ENCODE measurements around the gene PTH1R.

PTH1R gene

DNA sequence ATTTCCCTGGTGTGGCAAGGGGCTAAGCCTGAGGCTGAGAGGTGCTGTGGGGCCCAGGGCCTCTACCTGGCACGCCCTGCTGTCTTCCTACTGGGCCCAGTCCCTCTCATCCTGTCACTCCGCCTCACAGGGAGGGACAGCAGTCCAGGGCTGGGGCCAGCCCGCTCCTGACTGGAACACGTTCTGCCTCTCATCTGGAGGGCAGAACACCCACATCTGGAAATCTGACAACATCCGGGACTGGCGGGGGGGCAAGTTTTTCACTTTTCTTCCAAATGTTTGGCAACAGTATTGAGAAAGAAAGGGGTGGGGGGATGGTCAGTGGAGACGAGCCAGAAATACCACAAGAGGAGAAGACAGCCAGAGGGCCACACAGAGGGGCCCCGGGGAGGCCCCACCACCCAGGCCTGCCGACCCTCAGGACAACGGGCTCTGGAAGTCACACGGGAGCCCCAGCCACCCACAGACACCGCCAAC lies 12.5 kb upstream of the PTH1R start:
- peak; percentile 66 for DNase-seq

DNA sequence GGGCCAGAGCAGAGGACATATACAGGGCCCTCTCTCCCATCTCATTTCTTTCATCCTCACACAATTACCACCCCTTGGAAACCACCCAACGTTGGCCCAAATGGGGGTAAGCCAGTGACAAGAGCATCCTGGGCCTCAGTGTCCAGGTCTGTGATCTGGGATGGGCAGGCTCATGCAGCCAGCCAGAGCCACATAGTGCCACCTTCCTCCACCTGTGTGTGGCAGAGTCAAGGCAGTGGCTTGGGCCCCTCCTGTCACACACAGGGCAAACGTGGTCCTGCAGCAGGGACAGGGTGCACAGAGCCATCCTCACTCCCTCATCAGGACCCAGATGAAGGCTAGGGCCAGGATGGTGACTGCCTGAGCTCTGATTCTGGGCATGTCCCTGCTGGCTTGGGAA lies 12.0 kb upstream of the PTH1R start:
- no peak for DNase-seq

DNA sequence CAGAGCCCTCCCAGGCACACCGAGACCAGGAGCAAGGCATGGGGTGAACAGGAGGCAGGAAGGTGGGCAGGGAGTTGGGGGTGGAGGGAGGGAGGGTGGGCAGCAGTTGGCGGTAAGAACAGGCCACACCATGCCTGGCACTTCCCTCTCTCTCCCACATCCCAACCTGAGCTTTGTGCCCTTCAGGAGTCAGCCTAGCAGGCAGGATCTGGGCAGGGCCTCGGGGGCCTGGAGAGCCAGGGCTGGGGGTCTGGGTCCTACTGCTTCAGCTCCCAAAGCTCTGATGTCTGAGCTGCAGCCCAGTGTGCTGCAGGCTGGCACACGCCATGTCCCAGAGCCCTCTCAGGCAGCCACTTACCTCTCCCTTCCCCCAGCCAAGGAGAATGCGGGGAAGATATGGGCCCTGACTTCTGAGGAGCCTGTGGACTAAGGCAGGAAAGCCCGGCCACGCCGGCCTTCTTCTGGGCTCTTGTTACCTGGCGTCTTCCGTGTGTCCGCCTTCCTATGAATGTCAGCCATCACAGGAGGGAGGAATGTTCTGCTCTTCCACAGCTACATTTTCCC lies 11.4 kb upstream of the PTH1R start:
- DNase-seq: no peak

DNA sequence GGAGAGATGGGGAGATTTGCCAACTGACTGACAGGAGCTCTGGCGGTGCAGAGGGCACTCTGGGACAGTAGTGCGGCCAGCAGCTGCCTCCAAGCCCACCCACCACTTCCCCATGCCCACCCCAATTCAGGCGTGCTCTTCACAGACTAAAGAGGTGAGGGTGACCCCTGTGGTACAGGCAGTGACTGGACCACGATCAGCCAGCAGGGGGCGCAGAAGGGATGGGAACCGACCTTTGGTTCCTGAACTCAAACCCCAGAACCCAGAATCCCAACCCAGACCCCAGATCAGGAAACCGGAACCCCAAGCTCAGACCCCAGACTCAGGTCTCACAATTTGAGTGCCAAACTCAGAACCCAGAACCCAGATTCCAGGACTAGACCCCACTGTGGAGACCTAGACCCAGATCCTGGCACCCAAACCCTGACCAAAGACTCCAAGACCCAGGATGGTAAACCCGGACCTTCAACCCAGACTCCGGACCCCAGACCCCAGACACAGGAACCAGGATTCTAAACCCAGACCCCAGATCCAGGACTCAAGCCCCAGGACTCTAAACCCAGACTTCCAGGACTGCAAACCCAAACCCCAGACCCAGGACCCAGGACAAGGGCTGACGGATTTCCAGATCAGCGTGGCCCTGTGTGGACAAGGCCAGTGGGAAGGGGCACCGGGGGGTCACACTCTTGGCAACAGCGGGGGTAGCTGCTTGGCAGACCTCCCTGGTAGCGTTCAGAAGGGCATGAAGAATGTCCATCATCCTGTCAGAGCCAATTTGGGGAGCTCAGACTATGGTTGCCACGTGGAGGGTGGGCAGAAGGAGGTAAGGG lies 10.6 kb upstream of the PTH1R start:
- DNase-seq: peak; percentile 85

DNA sequence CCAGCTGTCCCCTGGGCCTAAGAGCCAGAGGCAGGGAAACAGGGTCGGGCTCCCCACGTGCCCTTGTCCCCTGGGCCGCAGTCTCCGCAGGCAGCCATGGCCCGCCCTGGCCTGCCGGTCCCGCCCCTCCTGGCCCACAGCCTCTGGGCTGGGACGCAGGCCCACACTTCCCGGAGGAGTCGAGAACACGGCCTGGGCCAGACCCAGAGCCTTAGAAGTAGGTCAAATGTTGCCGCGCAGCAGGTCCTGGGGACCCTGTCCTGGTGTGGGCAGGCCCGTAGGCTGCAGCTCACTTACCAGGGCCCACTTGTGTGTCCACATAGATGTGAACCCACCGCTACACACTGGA lies 10.0 kb upstream of the PTH1R start:
- DNase-seq: peak; percentile 91

DNA sequence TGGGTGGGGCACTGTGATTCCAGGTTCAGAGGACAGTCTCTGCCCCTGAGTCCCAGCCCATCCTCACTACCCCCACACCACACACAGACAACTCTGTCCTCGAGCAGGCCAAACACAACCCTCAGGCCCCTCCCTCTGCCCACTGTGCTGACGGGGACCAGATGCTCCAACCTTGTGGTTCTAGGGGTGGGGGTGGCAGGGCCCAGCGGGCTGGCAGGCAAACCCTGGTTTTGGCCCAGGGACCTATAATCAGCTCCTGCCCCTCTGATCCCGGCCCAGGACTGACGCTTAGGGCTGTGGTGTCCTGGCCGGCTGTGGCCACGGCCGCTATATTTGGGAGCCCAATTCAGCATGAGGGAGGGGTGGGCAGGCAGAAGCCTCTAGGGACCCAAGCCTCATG lies 9.2 kb upstream of the PTH1R start:
- DNase-seq: peak; percentile 84

DNA sequence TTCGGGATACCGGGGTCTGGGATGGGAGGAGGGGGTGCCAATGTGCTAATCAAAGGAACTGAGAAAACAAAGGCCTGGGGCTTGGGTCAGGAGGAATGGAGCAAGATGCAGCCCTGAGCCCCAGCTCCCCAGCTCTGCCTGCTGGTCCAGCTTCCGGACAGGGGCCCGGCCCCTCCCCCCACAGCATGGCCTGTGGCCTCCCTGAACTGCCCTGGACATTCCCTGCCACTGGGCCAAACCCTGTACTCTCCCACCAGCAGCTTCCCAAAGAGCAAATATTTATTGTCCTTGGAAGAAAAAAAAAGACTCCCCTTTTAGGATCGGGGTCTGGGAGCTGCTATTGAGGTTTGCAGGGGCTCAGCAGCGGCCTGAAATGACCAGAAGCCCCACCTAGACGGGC lies 8.6 kb upstream of the PTH1R start:
- no peak for DNase-seq

DNA sequence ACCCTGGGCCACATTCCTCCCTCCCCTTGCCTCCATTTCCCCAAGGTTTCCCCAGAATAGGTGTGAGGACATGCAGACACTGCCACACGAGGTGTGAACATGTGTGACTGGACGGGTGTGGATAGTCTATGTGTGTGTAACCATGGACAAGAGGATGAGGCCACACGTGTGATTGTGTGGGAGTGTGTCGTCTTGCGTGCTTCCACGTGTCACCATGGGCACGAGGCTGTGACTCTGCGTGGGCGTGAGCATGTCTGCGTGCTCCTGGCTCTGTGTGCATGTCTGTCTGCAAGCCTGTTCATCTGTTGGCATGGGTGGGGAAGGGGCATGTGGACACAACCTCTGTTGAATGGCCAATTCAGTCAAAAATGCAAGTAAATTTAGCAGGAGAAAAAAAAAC lies 8.1 kb upstream of the PTH1R start:
- DNase-seq: no peak

DNA sequence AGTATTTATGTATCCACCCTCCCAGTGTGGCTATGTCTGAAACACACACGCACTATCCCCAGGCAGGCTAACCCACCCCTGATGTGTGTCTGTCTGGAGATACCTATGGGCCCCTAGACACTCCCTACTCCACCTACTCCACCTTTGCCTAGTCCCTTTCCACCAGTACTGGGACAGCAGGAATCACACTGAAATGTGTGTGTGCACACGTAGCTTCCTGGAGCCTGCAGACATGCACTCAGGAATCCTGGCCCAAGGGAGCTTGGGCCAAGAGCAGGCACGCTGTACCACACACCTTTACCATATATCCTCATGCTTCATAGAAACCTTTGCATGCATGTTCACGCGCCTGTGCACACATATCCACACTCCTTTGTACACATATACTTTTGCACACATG lies 6.9 kb upstream of the PTH1R start:
- no peak for DNase-seq

DNA sequence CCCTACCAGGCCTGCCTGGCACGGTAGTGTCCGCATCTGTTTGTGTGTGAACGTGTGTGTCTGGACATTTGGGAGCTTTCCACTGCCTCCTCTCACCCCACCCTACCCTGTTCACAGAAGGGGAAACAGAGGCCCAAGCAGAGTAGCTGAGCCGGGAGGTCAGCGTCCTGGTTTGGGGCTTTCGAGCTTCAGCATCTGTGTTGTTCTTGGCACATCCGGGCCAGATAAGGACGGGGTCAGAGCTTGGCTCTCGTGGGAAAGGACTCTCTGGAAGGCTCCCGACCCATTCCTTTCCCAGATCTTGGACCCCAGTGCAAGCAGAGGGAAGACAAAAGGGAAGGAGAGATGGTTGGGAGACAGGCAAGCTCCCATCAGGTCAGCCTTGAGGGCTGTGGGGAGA lies 6.3 kb upstream of the PTH1R start:
- DNase-seq: no peak

DNA sequence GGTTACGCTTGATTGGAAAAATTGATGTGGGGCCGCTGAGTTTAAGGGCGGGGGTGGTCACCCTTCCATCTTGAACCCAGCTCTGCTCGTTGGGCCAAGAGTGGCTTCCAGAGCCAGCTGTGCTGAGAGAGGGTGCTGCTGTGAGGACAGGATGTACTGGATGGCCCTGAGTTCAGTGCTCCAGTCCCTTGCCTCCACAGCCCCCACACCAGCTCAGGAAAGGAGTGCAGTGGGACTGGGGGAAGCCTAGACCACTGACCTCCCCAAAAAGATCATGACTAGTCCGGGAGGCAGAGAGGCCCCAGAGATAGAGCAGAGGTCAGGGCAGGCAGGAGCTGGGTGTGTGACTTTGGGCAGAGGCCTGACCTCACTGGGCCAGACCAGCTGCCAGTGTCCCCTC lies 4.0 kb upstream of the PTH1R start:
- DNase-seq: no peak

DNA sequence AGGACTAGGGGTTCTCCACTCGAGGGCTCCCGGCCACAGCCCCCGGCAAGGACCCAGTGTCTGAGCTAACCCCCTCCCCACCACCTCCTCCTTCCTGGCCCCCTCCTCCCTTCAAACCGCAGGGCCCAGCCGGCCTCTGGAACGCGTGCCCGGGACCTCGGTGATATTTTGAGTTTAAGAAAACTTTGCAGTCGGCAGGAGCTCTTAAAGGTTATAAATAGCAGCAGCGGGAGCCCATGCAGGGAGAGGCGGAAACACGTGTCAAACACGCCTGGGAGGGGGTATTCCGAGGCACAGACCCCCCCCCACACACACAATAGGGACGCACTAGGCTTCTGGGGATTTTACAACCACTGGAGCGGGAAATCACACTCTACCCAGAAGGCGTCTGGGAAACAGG lies 3.1 kb upstream of the PTH1R start:
- DNase-seq: peak; percentile 80

DNA sequence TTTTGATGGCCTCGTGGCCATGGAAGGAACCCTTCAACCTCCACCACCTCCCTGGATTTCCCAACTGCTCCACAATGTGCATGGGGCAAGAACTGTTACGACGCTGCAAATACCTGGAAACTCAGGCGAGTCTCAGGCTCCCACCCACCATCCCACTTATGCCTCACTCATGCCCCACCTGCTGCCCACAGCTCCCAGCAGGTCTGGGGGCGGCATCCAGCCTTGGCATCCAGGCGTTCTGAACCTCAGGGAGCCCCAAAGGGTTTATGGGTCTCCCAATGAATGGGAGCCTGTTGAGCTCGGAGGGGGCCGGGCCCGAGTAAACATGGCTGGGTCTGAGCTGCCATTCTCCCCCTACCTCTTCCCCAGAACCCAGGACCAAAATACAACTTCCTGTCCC lies 2.0 kb upstream of the PTH1R start:
- DNase-seq: no peak

DNA sequence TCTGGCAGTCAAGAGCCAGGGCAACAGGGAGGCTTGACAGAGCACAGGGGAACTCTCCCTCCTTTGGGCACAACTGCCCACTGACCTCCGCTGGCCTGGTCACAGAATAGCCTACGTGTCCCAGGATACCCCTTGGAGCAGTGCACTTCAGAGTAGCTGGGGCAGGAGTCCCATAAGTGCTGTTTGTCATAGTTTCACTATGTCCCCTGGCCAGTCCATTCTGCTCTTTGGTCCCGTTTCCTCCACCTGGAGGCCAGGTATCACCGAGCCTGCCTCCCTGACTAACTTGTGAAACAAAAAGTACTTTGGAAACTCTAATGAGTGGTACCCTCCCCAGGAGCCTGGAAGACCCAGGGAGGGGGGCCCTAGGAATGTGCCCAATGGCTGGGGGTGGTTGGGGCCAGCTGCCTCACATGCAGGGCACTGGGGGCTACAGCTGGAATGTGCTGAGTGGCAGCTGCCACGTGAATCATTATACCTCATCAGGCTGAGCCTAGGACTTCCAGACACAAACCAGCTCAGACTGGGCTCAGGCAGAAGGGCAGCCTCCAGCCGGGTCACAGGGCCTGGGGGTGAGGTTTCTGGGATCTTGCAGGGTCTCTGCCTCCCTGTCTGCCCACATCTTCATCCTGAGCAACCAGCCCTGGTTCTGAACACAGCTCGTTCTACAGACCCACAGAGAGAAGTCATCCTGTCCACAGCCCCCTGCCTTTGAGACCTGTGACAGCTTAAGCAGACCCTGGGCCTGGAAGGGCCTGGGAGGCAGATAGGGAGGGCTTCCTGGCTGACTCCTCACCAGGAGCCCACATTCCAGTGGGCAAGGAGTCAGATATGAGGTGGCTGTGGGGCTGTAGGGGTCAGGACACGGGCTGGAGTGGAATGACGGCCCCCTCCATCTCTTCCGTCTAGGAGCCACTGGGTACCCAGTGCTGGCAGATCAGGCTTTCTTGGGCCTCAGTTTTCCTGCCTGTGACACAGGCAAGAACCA lies 914 bp upstream of the PTH1R start:
- DNase-seq: no peak

DNA sequence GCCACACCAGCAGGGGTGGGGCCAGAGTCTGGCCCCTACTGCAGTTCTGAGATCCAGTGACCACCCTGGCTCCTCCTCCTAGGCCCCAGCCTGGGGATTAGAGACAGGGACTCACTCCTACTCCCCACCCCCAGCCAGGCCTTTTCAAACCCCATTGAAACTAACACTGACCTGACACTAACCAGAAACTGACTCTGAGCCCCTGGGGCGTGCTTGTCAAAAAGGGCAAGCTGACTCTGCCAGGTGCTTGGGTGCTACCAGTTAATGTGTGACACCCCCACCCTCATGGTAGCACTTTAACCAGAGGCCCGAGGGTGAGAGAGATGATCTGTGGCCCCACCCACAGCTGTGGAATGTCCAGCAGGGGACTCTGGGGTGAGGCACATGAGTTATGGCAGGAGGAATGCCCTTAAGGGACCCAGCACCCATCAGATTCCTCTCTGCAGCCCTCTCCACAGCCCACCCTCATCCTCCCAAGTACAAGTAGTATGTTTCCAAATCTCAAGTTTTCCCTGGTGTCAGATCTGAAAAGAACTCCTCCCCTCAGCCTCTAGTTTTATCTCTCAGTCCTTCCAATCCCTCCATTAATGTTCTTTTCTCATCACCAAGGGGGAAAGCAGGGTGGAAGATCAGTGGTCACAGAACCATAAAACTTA lies 1.4 kb downstream of the PTH1R start:
- no peak for DNase-seq

DNA sequence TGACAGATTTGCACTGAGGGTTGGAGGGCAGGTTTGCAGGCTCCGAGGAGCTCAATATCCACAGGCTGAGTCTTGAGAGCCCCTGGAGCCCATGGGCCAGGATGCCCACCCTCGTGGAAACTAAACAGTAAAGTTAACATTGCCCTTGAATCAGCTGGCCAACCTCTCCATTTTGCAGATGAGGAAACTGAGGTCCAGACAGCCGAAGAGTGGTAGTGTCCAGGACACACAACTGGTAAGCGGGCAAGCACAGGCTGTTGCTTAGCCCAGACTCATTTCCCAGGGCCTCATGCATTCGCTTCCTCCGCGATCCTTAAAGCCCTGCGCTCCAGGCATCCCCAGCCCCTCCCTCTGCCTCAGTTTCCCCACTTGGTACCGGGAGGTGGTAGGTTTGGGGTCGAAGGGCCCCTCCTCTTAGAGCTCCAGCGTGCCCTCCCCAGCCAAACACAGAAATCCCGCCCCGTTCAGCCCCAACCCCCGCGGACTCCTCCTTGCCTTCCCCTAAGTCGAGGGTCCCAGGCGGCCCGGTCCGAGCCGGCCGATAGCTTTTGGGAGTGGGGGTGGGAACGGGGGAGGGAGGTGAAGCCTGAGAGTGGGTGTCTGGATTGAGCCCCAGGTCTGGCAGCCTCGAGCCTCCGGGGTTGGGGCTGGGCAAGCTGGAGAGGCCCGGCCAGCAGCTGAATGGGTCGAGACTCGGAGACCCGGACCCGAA lies 3.5 kb downstream of the PTH1R start:
- no peak for DNase-seq

DNA sequence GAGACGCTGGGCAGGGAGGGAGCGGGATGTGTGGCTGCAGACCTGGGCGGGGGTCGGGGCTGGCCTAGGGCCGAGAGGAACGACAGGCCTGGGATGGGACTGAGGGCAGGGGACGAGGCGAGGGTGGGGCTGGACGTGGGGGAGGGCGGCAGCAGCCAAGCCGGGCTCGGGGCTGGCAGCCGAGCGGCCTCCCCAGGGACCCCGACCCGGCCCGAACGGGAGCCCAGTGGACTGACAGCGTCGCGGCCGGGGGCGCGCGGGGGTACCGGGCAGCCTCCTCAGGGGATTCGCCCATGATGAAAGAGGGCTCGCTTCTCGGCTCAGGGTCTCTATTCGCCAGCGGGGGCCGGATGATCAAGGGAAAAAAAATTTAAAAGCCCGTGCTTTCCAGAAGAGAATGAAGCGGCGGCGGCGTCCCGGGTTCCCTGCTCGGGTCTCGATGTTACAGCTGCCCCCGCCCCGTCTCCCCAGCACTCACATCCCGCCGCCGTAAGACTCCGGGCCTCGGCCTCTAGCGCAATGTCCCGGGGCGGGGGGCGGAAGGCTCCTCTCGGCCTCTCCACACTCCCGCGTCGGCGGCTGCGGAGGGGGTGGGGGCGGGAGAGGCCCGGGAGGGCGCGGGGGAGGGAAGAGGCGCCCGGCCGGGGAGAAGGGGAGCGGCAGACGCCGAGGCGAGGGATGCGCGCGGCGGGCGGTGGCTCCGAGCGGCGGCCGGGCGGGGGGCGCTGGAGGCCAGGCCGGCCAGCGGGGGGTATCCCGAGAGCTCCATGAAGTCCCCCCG lies 4.3 kb downstream of the PTH1R start:
- DNase-seq: peak; percentile 72

DNA sequence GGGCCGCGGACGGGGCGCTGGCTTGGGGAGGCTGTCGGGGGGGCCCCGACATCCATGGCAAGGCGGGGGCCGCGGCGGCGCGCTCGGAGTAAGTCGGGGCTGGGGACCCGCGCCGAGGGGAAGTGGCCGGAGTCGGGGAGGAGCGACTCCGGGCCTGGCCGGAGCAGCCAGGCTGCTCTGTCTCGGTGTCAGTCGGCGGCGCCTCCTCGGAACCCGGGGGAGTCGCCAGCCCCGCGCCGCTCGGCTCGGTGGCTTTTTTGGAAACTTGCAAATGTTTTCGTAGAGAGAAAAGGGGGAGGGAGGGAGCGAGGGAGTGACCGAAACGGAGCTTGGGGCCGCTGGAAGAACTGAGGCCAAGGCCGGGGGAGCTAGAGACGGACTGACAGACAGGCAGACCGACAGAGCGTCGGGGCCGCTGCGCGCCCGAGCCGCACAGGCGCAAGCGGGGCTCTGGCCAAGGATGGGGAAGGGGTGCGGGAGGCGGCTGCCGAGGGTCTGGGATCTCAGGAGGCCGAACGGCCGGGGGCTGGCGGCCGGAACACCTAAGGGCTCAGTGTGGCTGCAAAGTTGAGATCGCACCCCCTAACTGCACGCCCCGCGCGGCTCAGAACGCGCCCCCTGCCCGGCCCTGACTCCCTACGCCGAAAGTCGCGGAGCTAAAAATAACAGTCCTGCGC lies 5.0 kb downstream of the PTH1R start:
- peak; percentile 76 for DNase-seq

DNA sequence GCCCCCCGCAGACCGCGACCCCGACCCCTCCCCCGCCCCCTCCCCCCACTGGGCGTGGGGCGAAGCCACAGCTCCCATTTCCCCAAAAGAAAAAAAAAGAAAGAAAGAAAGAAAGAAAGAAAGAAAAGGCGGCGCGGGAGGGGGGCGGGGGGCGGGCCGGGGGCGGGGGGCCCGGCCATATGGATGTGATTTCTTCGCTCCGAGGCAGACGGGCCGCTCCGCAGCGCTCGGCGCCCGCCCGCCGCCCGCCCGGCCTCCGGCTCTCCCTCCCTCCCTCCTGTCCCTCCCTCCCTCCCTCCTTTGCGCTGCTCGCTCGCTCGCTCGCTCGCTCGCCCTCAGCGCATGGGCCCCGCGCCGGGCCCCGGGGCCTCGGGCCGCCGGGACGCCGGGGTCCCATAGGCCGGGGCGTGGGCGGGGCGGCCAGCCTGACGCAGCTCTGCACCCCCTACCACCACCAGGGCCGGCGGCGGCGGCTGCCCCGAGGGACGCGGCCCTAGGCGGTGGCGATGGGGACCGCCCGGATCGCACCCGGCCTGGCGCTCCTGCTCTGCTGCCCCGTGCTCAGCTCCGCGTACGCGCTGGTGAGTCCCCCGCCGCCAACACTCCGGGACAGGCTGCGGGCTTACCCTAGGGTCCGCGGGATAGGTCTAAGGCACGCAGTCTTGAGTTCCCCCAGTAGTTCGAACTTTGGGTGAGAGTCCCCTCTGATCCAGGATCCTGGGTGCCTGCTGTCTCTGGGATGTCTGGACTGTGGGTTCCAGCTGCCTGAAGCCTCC lies 5.7 kb downstream of the PTH1R start:
- DNase-seq: peak; percentile 77

DNA sequence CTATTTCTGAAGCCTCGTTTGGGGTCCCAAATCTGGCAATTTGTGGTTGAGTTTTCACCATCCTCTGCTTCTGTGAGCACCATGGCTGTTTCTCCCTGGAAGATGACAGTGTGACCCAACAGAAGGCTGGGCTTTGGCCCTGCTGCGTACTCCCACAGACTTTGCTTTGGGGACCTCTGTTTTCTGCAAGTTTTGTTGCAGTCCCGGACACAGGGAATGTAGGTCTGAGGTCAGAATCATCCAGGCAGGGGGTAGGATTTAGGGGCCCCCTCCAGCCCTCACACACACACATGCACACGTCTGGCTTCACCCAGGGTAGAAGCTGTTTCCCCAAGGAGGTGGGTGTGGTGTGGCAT lies 6.3 kb downstream of the PTH1R start:
- DNase-seq: no peak
